ENCODE results near the gene CERS6. TPM values are rescaled to one million over a fixed set of nuclear protein-coding genes. Genes with fewer than 3 reads are reported as not detected.
"Not testable (repeated sequence)": the region's sequence is repeated elsewhere in the genome, so short reads cannot be mapped to it uniquely, and the experiment has no call there.

The CERS6 gene
- total RNA-seq, 4 donors from 2014 or later: 46.6 to 67.7 (median 53.6) TPM

- no peaks in the 10 kb centered on the region for H3K27me3 ChIP-seq
- no peaks in the 10 kb centered on the region for H3K36me3 ChIP-seq
- H3K4me1 ChIP-seq: peaks cover 8 to 33% (median 15%) of the 10 kb centered on the region in 4 donors
- TF ChIP-seq EP300 (IDR thresholded peaks at IDR 0.05) (no peak), CTCF (IDR thresholded peaks at IDR 0.05) (no peak), POLR2A (IDR thresholded peaks at IDR 0.05; ENCODE audit: low read depth) (no peak), POLR2AphosphoS5 (IDR thresholded peaks at IDR 0.05) (no peak)
- H3K4me3 ChIP-seq: no peak overlapping the region
- no peaks in the 10 kb centered on the region for H3K9me3 ChIP-seq
- 82% methylated on average over 1 of the region's 1 CpG for WGBS
- no peak overlapping the region for H3K27ac ChIP-seq (replicated peaks in 1 of 4)
- intact Hi-C loops (cut with DNase I): no loop called here
- DNase-seq (ENCODE audit: extremely low spot score): no peak
Measured at GRCh38 chr2:168495524-168495923, 39.5 kb downstream of the CERS6 start.

GRCh38 chr2:168496906-168497305 is 40.8 kb downstream of the CERS6 start:
- Histone ChIP-seq H3K27ac (replicated peaks in 1 of 4) (no peak overlapping the region), H3K27me3 (no peaks in the 10 kb centered on the region), H3K9me3 (no peaks in the 10 kb centered on the region), H3K4me3 (no peak overlapping the region), H3K36me3 (no peaks in the 10 kb centered on the region), H3K4me1 (peaks cover 7 to 26% (median 14%) of the 10 kb centered on the region in 4 donors)
- DNase-seq (ENCODE audit: extremely low spot score): no peak
- intact Hi-C loops (cut with DNase I): no loop called here
- WGBS: 77% methylated on average over 2 of the region's 2 CpGs
- TF ChIP-seq POLR2AphosphoS5 (IDR thresholded peaks at IDR 0.05): no peak
- TF ChIP-seq EP300 (IDR thresholded peaks at IDR 0.05): no peak
- no peak for TF ChIP-seq POLR2A (IDR thresholded peaks at IDR 0.05; ENCODE audit: low read depth)
- no peak for TF ChIP-seq CTCF (IDR thresholded peaks at IDR 0.05)

- WGBS: 68% methylated on average over 4 of the region's 4 CpGs
Measured at GRCh38 chr2:168499500-168499899, 43.4 kb downstream of the CERS6 start.

GRCh38 chr2:168500516-168500915 is 44.4 kb downstream of the CERS6 start:
- Histone ChIP-seq H3K4me3 (no peak overlapping the region), H3K27me3 (no peaks in the 10 kb centered on the region), H3K27ac (replicated peaks in 1 of 4) (no peak overlapping the region), H3K36me3 (no peaks in the 10 kb centered on the region), H3K4me1 (peaks cover 17 to 24% (median 21%) of the 10 kb centered on the region in 4 donors), H3K9me3 (no peaks in the 10 kb centered on the region)
- TF ChIP-seq POLR2A (IDR thresholded peaks at IDR 0.05; ENCODE audit: low read depth): no peak
- TF ChIP-seq EP300 (IDR thresholded peaks at IDR 0.05): no peak
- no peak for TF ChIP-seq POLR2AphosphoS5 (IDR thresholded peaks at IDR 0.05)
- no peak for TF ChIP-seq CTCF (IDR thresholded peaks at IDR 0.05)
- intact Hi-C loops (cut with DNase I): no loop called here
- no peak for DNase-seq (ENCODE audit: extremely low spot score)

More at GRCh38 chr2:168499500-168499899, 43.4 kb downstream of the CERS6 start:
- no peak for TF ChIP-seq EP300 (IDR thresholded peaks at IDR 0.05)
- no peak for TF ChIP-seq CTCF (IDR thresholded peaks at IDR 0.05)
- no peak for TF ChIP-seq POLR2A (IDR thresholded peaks at IDR 0.05; ENCODE audit: low read depth)
- no peak for TF ChIP-seq POLR2AphosphoS5 (IDR thresholded peaks at IDR 0.05)
- no peak for DNase-seq (ENCODE audit: extremely low spot score)
- no peak overlapping the region for H3K27ac ChIP-seq (replicated peaks in 1 of 4)
- no peaks in the 10 kb centered on the region for H3K36me3 ChIP-seq
- H3K9me3 ChIP-seq: no peaks in the 10 kb centered on the region
- no peaks in the 10 kb centered on the region for H3K27me3 ChIP-seq
- no peak overlapping the region for H3K4me3 ChIP-seq
- peaks cover 17 to 24% (median 23%) of the 10 kb centered on the region in 4 donors for H3K4me1 ChIP-seq
- intact Hi-C loops (cut with DNase I): no loop called here

- Histone ChIP-seq H3K4me3 (no peak overlapping the region), H3K9me3 (no peaks in the 10 kb centered on the region), H3K27me3 (no peaks in the 10 kb centered on the region), H3K27ac (replicated peaks in 1 of 4) (no peak overlapping the region), H3K36me3 (no peaks in the 10 kb centered on the region), H3K4me1 (peaks cover 17 to 24% (median 19%) of the 10 kb centered on the region in 4 donors)
- intact Hi-C loops (cut with DNase I): no loop called here
- WGBS: 92% methylated on average over 4 of the region's 4 CpGs
- no peak for DNase-seq (ENCODE audit: extremely low spot score)
- TF ChIP-seq POLR2AphosphoS5 (IDR thresholded peaks at IDR 0.05): no peak
- no peak for TF ChIP-seq CTCF (IDR thresholded peaks at IDR 0.05)
- no peak for TF ChIP-seq POLR2A (IDR thresholded peaks at IDR 0.05; ENCODE audit: low read depth)
- TF ChIP-seq EP300 (IDR thresholded peaks at IDR 0.05): no peak
Measured at GRCh38 chr2:168501466-168502065, 45.5 kb downstream of the CERS6 start.

GRCh38 chr2:168502852-168503251 is 46.8 kb downstream of the CERS6 start:
- 96% methylated on average over 2 of the region's 2 CpGs for WGBS
- H3K27ac ChIP-seq (replicated peaks in 1 of 4); H3K36me3 ChIP-seq; DNase-seq (ENCODE audit: extremely low spot score); H3K4me3 ChIP-seq; intact Hi-C loops (cut with DNase I); H3K27me3 ChIP-seq; H3K9me3 ChIP-seq: not testable (repeated sequence)
- peaks cover 12 to 24% (median 16%) of the 10 kb centered on the region in 4 donors for H3K4me1 ChIP-seq

All from esophagus muscularis mucosa (tissue), 4 donors.